ENCODE measurements around the gene CLASP2.
"Not testable (repeated sequence)": the region's sequence is repeated elsewhere in the genome, so short reads cannot be mapped to it uniquely, and the experiment has no call there.

Gene CLASP2

DNA sequence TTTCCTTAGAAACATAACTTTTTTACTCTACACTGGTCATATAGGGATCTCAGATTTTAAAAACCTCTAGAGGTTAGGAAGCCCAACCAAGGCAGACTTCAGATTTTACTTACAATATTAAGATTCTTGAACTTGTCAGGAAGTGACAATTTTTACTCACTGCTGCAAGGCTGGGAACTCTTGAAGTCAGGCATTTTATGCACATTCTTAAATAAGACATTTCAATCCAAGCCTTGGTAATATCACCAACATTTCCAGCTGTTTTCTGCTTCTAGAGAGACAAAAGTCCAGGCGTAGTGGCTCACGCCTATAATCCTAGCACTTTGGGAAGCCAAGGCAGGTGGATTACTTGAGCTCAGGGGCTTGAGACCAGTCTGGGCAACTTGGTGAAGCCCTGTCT, 244.2 kb downstream of the CLASP2 start:
- no peak for DNase-seq (ENCODE audit: low spot score)
- TF ChIP-seq, protein P1, sequence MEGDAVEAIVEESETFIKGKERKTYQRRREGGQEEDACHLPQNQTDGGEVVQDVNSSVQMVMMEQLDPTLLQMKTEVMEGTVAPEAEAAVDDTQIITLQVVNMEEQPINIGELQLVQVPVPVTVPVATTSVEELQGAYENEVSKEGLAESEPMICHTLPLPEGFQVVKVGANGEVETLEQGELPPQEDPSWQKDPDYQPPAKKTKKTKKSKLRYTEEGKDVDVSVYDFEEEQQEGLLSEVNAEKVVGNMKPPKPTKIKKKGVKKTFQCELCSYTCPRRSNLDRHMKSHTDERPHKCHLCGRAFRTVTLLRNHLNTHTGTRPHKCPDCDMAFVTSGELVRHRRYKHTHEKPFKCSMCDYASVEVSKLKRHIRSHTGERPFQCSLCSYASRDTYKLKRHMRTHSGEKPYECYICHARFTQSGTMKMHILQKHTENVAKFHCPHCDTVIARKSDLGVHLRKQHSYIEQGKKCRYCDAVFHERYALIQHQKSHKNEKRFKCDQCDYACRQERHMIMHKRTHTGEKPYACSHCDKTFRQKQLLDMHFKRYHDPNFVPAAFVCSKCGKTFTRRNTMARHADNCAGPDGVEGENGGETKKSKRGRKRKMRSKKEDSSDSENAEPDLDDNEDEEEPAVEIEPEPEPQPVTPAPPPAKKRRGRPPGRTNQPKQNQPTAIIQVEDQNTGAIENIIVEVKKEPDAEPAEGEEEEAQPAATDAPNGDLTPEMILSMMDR (IDR thresholded peaks at IDR 0.05; ENCODE audit: extremely low read depth, insufficient read depth, missing control alignments), result no peak
- in situ Hi-C loops (cut with MboI; ENCODE audit: low pct_unique_long_range_greater_than_20kb, low sequenced_read_pairs, unreplicated experiment), result no loop called here

DNA sequence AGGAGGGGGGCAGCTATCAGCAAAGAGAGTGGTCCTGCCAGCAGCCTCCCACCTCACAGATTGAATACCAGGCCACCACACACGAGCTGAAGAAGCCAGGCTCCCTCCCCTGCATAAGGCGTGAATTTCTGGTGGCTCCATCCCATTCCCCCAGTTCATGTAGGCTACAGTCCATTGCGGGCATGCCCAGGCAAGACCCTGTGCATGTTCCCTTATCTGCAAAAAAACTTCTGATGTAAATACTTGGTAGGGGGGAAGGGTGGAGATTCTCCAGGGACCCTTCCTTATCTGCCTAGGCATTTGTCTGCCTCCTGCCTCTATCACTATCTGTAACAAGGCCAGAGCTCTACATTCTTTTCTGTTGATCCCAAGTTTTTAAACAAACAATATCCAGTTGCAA, 250.3 kb downstream of the CLASP2 start:
- TF ChIP-seq, protein P1 (IDR thresholded peaks at IDR 0.05; ENCODE audit: extremely low read depth, insufficient read depth, missing control alignments), result no peak
- in situ Hi-C loops (cut with MboI; ENCODE audit: low pct_unique_long_range_greater_than_20kb, low sequenced_read_pairs, unreplicated experiment), result no loop called here
- no peak for DNase-seq (ENCODE audit: low spot score)

GRCh38 chr3:33461097-33461496, 257.0 kb downstream of the CLASP2 start:
- TF ChIP-seq, protein P1 (IDR thresholded peaks at IDR 0.05; ENCODE audit: extremely low read depth, insufficient read depth, missing control alignments), result no peak
- in situ Hi-C loops (cut with MboI; ENCODE audit: low pct_unique_long_range_greater_than_20kb, low sequenced_read_pairs, unreplicated experiment), result no loop called here
- DNase-seq (ENCODE audit: low spot score), result no peak

DNA sequence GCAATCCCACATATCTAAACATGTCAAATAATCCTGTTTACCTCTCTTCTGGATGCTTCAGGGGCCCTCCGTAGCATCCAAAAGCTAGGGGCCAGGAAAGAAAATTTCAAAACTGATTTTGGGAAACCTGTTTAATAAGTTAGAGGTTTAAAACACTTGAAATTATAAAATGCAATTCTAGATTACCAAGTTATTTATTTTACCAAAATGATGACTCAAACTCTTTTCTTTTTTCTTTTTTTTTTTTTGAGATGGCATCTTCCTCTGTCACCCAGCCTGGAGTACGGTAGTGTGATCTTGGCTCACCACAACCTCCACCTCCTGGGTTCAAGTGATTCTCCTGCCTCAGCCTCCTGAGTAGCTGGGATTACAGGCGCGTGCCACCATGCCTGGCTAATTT, 258.5 kb downstream of the CLASP2 start:
- DNase-seq (ENCODE audit: low spot score); in situ Hi-C loops (cut with MboI; ENCODE audit: low pct_unique_long_range_greater_than_20kb, low sequenced_read_pairs, unreplicated experiment): not testable (repeated sequence)

DNA sequence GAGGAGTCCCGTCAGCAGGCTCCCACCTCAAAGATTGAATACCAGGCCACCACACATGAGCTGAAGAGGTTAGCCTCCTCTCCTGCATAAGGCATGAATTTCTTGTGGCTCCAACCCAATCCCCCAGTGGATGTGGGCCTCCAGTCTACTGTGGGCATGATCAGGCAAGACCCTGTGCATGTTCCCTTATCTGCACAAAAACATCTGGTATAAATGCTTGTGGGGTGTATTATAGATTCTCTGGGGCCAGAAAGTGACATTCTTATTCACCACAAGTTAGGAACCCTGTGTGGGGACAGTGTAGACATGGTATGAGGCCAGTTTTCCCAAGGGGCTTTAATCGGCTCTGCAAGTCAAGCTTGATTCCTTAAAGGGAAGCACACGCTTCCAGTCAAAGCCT, 259.6 kb downstream of the CLASP2 start:
- TF ChIP-seq, protein P1 (IDR thresholded peaks at IDR 0.05; ENCODE audit: extremely low read depth, insufficient read depth, missing control alignments), result no peak
- no peak for DNase-seq (ENCODE audit: low spot score)
- in situ Hi-C loops (cut with MboI; ENCODE audit: low pct_unique_long_range_greater_than_20kb, low sequenced_read_pairs, unreplicated experiment), result no loop called here

DNA sequence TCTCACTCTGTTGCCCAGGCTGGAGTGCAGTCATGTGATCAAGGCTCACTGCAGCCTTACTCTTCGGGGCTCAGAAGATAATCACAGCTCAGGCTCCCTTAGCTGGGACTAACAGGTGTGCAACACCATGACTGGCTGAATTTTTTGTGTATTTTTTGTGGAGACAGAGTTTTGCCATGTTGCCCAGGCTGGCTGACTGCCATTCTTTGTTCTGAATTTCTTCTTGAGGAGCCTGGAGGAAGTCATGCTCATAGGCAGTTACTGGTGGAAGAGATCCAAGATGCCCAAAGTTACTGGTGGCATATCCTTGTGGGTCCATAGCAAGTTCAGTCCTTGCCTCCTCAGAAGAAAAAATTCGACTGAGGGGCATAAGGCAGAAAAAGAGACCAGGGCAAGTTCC, 261.3 kb downstream of the CLASP2 start:
- in situ Hi-C loops (cut with MboI; ENCODE audit: low pct_unique_long_range_greater_than_20kb, low sequenced_read_pairs, unreplicated experiment), result no loop called here
- DNase-seq (ENCODE audit: low spot score), result no peak
- TF ChIP-seq, protein P1 (IDR thresholded peaks at IDR 0.05; ENCODE audit: extremely low read depth, insufficient read depth, missing control alignments), result no peak

GRCh38 chr3:33453331-33453761, 264.7 kb downstream of the CLASP2 start:
- TF ChIP-seq, protein P1 (IDR thresholded peaks at IDR 0.05; ENCODE audit: extremely low read depth, insufficient read depth, missing control alignments), result no peak
- DNase-seq (ENCODE audit: low spot score), result no peak
- in situ Hi-C loops (cut with MboI; ENCODE audit: low pct_unique_long_range_greater_than_20kb, low sequenced_read_pairs, unreplicated experiment), result no loop called here

DNA sequence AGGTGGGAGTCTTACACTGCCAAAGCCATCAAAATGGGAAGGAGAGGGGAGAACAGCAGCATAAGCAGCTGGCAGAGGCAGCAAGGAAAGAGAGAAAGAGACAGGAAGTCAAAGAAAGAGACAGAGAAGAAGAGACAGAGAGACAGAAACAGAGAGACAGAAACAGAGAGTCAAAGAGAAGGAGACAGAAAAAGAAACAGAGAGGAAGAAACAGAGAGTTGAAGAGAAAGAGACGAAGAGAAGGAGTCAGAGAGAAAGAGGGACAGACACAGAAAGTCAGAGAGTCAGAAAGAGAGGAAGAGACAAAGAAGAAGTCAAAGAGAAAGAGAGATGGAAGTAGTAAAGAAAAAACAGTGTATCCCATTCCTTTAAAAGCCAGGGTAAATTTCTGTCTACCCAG, 266.1 kb downstream of the CLASP2 start:
- in situ Hi-C loops (cut with MboI; ENCODE audit: low pct_unique_long_range_greater_than_20kb, low sequenced_read_pairs, unreplicated experiment); DNase-seq (ENCODE audit: low spot score): not testable (repeated sequence)
